Measurements from ENCODE around the gene ADI1. TPM values are rescaled to one million over a fixed set of nuclear protein-coding genes. Genes with fewer than 3 reads are reported as not detected.

ADI1 gene
- total and polyA plus RNA-seq, 8 donors = 34.8 to 83.8 (median 40.9) TPM

DNA sequence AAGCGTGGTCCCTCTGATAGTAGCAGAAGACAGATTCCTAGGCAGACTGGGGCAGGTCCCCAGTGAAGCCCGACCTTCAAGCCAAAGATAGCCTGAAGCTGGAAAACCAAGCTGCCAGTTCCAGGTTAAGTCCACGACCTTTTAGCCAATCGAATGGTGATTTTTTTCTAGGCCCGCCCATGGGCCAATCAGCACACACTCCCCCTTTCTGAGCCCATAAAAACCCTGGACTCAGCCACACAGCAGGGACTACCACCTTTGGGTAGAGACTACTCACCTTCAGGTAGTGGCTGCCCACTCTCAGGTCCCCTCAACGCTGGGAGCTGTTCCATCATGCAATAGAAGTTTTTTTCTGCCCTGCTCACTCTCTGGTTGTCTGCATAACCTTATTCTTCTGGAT is 14.5 kb upstream of the ADI1 start:
- DNase-seq (no peak), ATAC-seq (no peak)
- peaks cover 4 to 9% of the 10 kb centered on the region in 2 donors for H3K4me1 ChIP-seq
- no peaks in the 10 kb centered on the region for H3K27me3 ChIP-seq
- no peak overlapping the region for H3K4me3 ChIP-seq
- H3K9me3 ChIP-seq = no peaks in the 10 kb centered on the region
- H3K36me3 ChIP-seq = no peaks in the 10 kb centered on the region
- no peak for TF ChIP-seq CTCF (IDR thresholded peaks at IDR 0.05)
- intact Hi-C loops (cut with DNase I) = no loop called here
- H3K27ac ChIP-seq = no peak overlapping the region

- H3K36me3 ChIP-seq = no peaks in the 10 kb centered on the region
- no peaks in the 10 kb centered on the region for H3K27me3 ChIP-seq
- DNase-seq = no peak
- intact Hi-C loops (cut with DNase I) = no loop called here
- no peak overlapping the region for H3K4me3 ChIP-seq
- H3K9me3 ChIP-seq = no peaks in the 10 kb centered on the region
- no peak for ATAC-seq
- peaks cover 4 to 9% of the 10 kb centered on the region in 2 donors for H3K4me1 ChIP-seq
- TF ChIP-seq CTCF (IDR thresholded peaks at IDR 0.05) = no peak
- no peak overlapping the region for H3K27ac ChIP-seq
Observed at GRCh38 chr2:3532941-3533340, 13.6 kb upstream of the ADI1 start.

DNA sequence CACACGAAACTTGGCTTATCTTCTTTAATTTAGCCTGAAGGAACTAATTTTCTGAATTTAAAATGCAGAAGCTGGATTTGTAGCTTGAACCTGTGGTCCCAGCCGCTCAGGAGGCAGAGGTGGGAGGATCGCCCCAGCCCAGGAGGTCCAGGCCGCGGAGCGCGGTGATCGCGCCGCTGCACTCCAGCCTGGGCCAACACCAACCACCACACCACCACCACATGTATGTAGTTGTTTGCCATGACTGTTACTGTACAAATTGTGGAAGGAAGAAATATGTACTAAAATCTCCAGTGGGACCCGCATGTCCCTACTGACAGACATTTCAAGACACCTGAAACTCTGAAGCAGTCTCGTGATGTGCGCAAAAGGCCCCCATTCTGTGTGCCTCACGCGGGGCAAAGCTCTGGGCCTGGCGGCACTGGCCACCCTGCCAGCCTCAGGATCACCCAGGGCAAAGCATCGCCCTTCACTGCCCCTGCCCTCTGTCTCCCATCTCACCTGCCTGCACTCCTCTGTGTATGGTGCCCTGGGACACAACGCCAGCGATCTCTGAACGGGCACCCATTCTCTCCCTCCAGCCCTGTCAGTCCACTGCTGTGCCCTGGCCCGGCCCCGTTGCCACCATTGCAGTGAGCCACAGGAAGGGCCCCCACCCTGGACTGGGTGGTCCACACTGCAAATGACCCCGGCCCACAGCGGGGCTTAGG is 10.1 kb upstream of the ADI1 start:
- TF ChIP-seq CTCF (IDR thresholded peaks at IDR 0.05) = no peak
- H3K27me3 ChIP-seq = no peaks in the 10 kb centered on the region
- DNase-seq (no peak), ATAC-seq (no peak)
- peaks cover 0 to 4% of the 10 kb centered on the region in 2 donors for H3K4me1 ChIP-seq
- H3K4me3 ChIP-seq = no peak overlapping the region
- no peaks in the 10 kb centered on the region for H3K36me3 ChIP-seq
- H3K27ac ChIP-seq = no peak overlapping the region
- intact Hi-C loops (cut with DNase I) = no loop called here
- no peaks in the 10 kb centered on the region for H3K9me3 ChIP-seq

- no peak for TF ChIP-seq CTCF (IDR thresholded peaks at IDR 0.05)
- Histone ChIP-seq H3K27me3 (no peaks in the 10 kb centered on the region), H3K4me3 (no peak overlapping the region), H3K36me3 (no peaks in the 10 kb centered on the region), H3K4me1 (peaks cover 12 to 18% of the 10 kb centered on the region in 2 donors), H3K9me3 (no peaks in the 10 kb centered on the region), H3K27ac (no peak overlapping the region)
- DNase-seq = peak in 1 of 4 donors; percentile 76
- intact Hi-C loops (cut with DNase I) = no loop called here
- no peak for ATAC-seq
Observed at GRCh38 chr2:3527886-3528785, 8.8 kb upstream of the ADI1 start.

GRCh38 chr2:3526871-3527270 is 7.5 kb upstream of the ADI1 start:
- DNase-seq = no peak
- no peaks in the 10 kb centered on the region for H3K36me3 ChIP-seq
- no peak overlapping the region for H3K4me3 ChIP-seq
- H3K27me3 ChIP-seq = no peaks in the 10 kb centered on the region
- no peak for TF ChIP-seq CTCF (IDR thresholded peaks at IDR 0.05)
- H3K4me1 ChIP-seq = peaks cover 20 to 25% of the 10 kb centered on the region in 2 donors
- H3K9me3 ChIP-seq = no peaks in the 10 kb centered on the region
- no peak overlapping the region for H3K27ac ChIP-seq
- ATAC-seq = no peak
- intact Hi-C loops (cut with DNase I) = no loop called here

Data from left lung (tissue), 10 donors.